Ureter (tissue), 1 donor: ENCODE results near the gene ADARB2. TPM values are rescaled to one million over a fixed set of nuclear protein-coding genes. Genes with fewer than 3 reads are reported as not detected.
"Not testable (repeated sequence)": the region's sequence is repeated elsewhere in the genome, so short reads cannot be mapped to it uniquely, and the experiment has no call there.

Source experiments
- DNase-seq: peaks from one replicate; pipeline ENCODE4 v3.0.0-alpha.2; 2020; ENCODE audit warnings: low spot score
- total RNA-seq: library from RNA; stranded (reverse); gene quantifications from one replicate; pipeline ENCODE4 v1.2.4, GENCODE V29; 2023
- donor health status: DM: yes; HTN: yes; CAD: no.

The ADARB2 gene
- total RNA-seq: not detected

GRCh38 chr10:1737222-1738061, at the start of gene ADARB2:
Gene ADARB2, minus strand, starts transcription at chr10:1737525.
- DNase-seq: no peak

GRCh38 chr10:1785835-1786234, 48.5 kb upstream of the ADARB2 start:
- DNase-seq: no peak

- DNase-seq: no peak
Observed at GRCh38 chr10:1782841-1783240, 45.5 kb upstream of the ADARB2 start.

GRCh38 chr10:1779796-1780195, 42.5 kb upstream of the ADARB2 start:
- DNase-seq: no peak

- no peak for DNase-seq
Observed at GRCh38 chr10:1778375-1778969, 41.1 kb upstream of the ADARB2 start.

- DNase-seq: no peak
Observed at GRCh38 chr10:1776127-1776662, 38.9 kb upstream of the ADARB2 start.

- DNase-seq: no peak
Observed at GRCh38 chr10:1774796-1775195, 37.5 kb upstream of the ADARB2 start.

GRCh38 chr10:1773204-1773603, 35.9 kb upstream of the ADARB2 start:
- DNase-seq: not testable (repeated sequence)

GRCh38 chr10:1766049-1766448, 28.7 kb upstream of the ADARB2 start:
- DNase-seq: no peak

GRCh38 chr10:1762076-1762475, 24.8 kb upstream of the ADARB2 start:
- no peak for DNase-seq

- DNase-seq: no peak
Observed at GRCh38 chr10:1754506-1755153, 17.3 kb upstream of the ADARB2 start.

- no peak for DNase-seq
Observed at GRCh38 chr10:1752153-1752552, 14.8 kb upstream of the ADARB2 start.

GRCh38 chr10:1747590-1748157, 10.3 kb upstream of the ADARB2 start:
- no peak for DNase-seq

GRCh38 chr10:1746796-1747195, 9.5 kb upstream of the ADARB2 start:
- no peak for DNase-seq

GRCh38 chr10:1745780-1746456, 8.6 kb upstream of the ADARB2 start:
- DNase-seq: no peak

GRCh38 chr10:1744524-1744923, 7.2 kb upstream of the ADARB2 start:
- no peak for DNase-seq

GRCh38 chr10:1743141-1743540, 5.8 kb upstream of the ADARB2 start:
- no peak for DNase-seq

GRCh38 chr10:1741450-1741849, 4.1 kb upstream of the ADARB2 start:
- no peak for DNase-seq

- no peak for DNase-seq
Observed at GRCh38 chr10:1739751-1740150, 2.4 kb upstream of the ADARB2 start.

- DNase-seq: no peak
Observed at GRCh38 chr10:1738950-1739349, 1.6 kb upstream of the ADARB2 start.

GRCh38 chr10:1736972-1737221, 428 bp downstream of the ADARB2 start:
- DNase-seq: no peak
